GM12878 (cell line): ENCODE data around the gene TNFRSF1B. TPM values are rescaled to one million over a fixed set of nuclear protein-coding genes. Genes with fewer than 3 reads are reported as not detected.

Experiments
- ATAC-seq: fragments of 200-7000 bp; cut with Tn5 transposase; 3 replicates; pipeline ENCODE4 v1.9.1; 2020; ENCODE audit warnings: mild to moderate bottlenecking, moderate library complexity
- BruUV-seq: library from RNA; stranded (reverse); fragments of 400-500 nt; replicated peaks from 2 replicates; lab custom pipeline; 2021; lab: Mats Ljungman, UMichigan
- CTCF ChIA-PET: fragments of 300-600 bp; sonication (Branson Sonifier 250); formaldehyde crosslinking; extraction: SDS; loops from one replicate; lab custom pipeline; 2021; ENCODE audit warnings: inconsistent platforms; lab: Yijun Ruan, JAX
- POLR2A ChIA-PET: fragments of 350-600 bp; formaldehyde crosslinking; extraction: SDS; loops from one replicate; lab custom pipeline; 2021; ENCODE audit warnings: inconsistent platforms; lab: Charles Lee
- RAD21 ChIA-PET: fragments of 300-600 bp; sonication (Branson Sonifier 250); formaldehyde crosslinking; loops from one replicate; lab custom pipeline; 2023; ENCODE audit warnings: antibody characterized with exemption; ENCODE audit not compliant: unreplicated experiment; lab: Charles Lee
- SMC1A ChIA-PET: fragments of 300-600 bp; sonication (Branson Sonifier 250); formaldehyde crosslinking; loops from one replicate; lab custom pipeline; 2023; ENCODE audit not compliant: unreplicated experiment, uncharacterized antibody; lab: Charles Lee
- DNase-seq: peaks from one replicate; pipeline ENCODE4 v3.0.0-alpha.2; 2011; ENCODE audit warnings: low read depth, low spot score
- FAIRE-seq: peaks from 3 replicates; lab custom pipeline; 2011; peaks lifted over from hg19 to GRCh38; lab: Jason Lieb, UNC
- H2AFZ ChIP-seq: 2 replicates; pipeline ENCODE4 v1.6.0; 2011; ENCODE audit warnings: low read depth, low read length, control low read depth; ENCODE audit not compliant: control insufficient read depth
- H3K27ac ChIP-seq: 2 replicates; pipeline ENCODE4 v1.5.1; 2011; ENCODE audit warnings: control low read depth; ENCODE audit not compliant: control insufficient read depth, insufficient read depth
- H3K27me3 ChIP-seq, 2 experiments: replicated peaks in 1 of 2; 2 replicates each; pipeline versions ENCODE4 v1.6.0 to v1.6.1; 2011; ENCODE audit warnings: low read length in 1 of 2; ENCODE audit not compliant: control insufficient read depth in 2 of 2, insufficient read depth in 2 of 2
- H3K36me3 ChIP-seq, 2 experiments: 2 replicates each; pipeline ENCODE4 v1.5.1; 2011; ENCODE audit warnings: low read length in 1 of 2; ENCODE audit not compliant: control insufficient read depth in 2 of 2, insufficient read depth in 2 of 2
- H3K4me1 ChIP-seq: 2 replicates; pipeline ENCODE4 v1.6.1; 2011; ENCODE audit warnings: mild to moderate bottlenecking, low read length, moderate library complexity, mixed read lengths; ENCODE audit not compliant: control insufficient read depth, insufficient read depth
- H3K4me2 ChIP-seq: 2 replicates; pipeline ENCODE4 v1.6.0; 2011; ENCODE audit warnings: control low read depth; ENCODE audit not compliant: control insufficient read depth, insufficient read depth
- H3K4me3 ChIP-seq: fragments of 200-600 bp; sonication (generic); 2 replicates; pipeline ENCODE4 v1.5.1; 2016
- H3K79me2 ChIP-seq: 2 replicates; pipeline ENCODE4 v1.6.0; 2011; ENCODE audit warnings: low read length; ENCODE audit not compliant: control insufficient read depth, insufficient read depth
- H3K9ac ChIP-seq: 2 replicates; pipeline ENCODE4 v1.8.0; 2011; ENCODE audit warnings: low read length, control low read depth, mixed read lengths; ENCODE audit not compliant: control insufficient read depth, insufficient read depth
- H3K9me3 ChIP-seq: replicated peaks from 3 replicates; pipeline ENCODE4 v1.5.1; 2011; ENCODE audit warnings: mild to moderate bottlenecking, low read length; ENCODE audit not compliant: control insufficient read depth, insufficient read depth
- H4K20me1 ChIP-seq: 2 replicates; pipeline ENCODE4 v1.6.0; 2011; ENCODE audit not compliant: control insufficient read depth, insufficient read depth
- CREM ChIP-seq: IDR thresholded peaks from 2 replicates; pipeline ENCODE4 v1.6.1; 2014; ENCODE audit warnings: antibody characterized with exemption, low read depth
- CTCF ChIP-seq, 3 experiments: IDR thresholded peaks in 2 of 3; conservative IDR thresholded peaks in 1 of 3; 2 replicates each; pipeline ENCODE4 v1.5.1; 2011; ENCODE audit warnings: low read depth in 3 of 3, low read length in 3 of 3, mild to moderate bottlenecking in 3 of 3, control low read depth in 2 of 3, moderate library complexity in 2 of 3, inconsistent platforms in 1 of 3, mixed read lengths in 1 of 3; ENCODE audit not compliant: control insufficient read depth in 2 of 3, insufficient read depth in 1 of 3; ENCODE audit errors: extremely low read depth in 1 of 3
- IRF4 ChIP-seq: IDR thresholded peaks from 2 replicates; pipeline ENCODE4 v1.6.1; 2011; ENCODE audit warnings: low read depth, low read length
- MTA3 ChIP-seq: IDR thresholded peaks from 2 replicates; pipeline ENCODE4 v1.6.1; 2012; ENCODE audit warnings: low read length, inconsistent platforms, borderline replicate concordance
- POLR2AphosphoS2 ChIP-seq: IDR thresholded peaks from 2 replicates; pipeline ENCODE4 v1.6.1; 2011; ENCODE audit warnings: low read depth, mild to moderate bottlenecking, low read length, improper control_type of control experiment, moderate library complexity
- POU2F2 ChIP-seq: IDR thresholded peaks from 3 replicates; pipeline ENCODE4 v1.6.1; 2011; ENCODE audit warnings: low read depth, mild to moderate bottlenecking, low read length, borderline replicate concordance
- TCF12 ChIP-seq: IDR thresholded peaks from 2 replicates; pipeline ENCODE4 v1.6.1; 2011; ENCODE audit warnings: low read depth, mild to moderate bottlenecking, low read length
- WGBS: methylation state at CpG from one replicate; pipeline ENCODE4 v1.1.6; 2016; ENCODE audit warnings: low lambda C conversion rate; ENCODE audit not compliant: insufficient replicate concordance, insufficient coverage; ENCODE audit errors: missing lambda C conversion rate; 5-methylcytosine and 5-hydroxymethylcytosine counted together
- in situ Hi-C: fragments of 300-500 bp; cut with MboI; formaldehyde crosslinking; loops from 9 replicates; pipeline ENCODE4 v1.14.3; 2018; ENCODE audit warnings: mixed read lengths
- intact Hi-C: fragments of 100-400 bp; cut with micrococcal nuclease; formaldehyde crosslinking; loops from one replicate; pipeline ENCODE4 v1.14.2; 2022; ENCODE audit not compliant: unreplicated experiment
- polyA plus RNA-seq, 11 experiments: library from polyadenylated mRNA; depleted of rRNA in 4 of 11; unstranded in 6 of 11; stranded (reverse) in 5 of 11; fragments of >200 nt; fragmentation: Nextera tagmentation in 4 of 11; fragmentation: Illumina TruSeq in 1 of 11; extraction: Ambion mirVana in 4 of 11; extraction: Trizol in 1 of 11; gene quantifications; 1 replicate in 1 of 11; 2 replicates in 10 of 11; pipeline versions ENCODE4 v1.2.1 to v1.2.3, GENCODE V29; 2011 to 2016; ENCODE audit warnings: inconsistent platforms in 2 of 11, missing spikeins in 2 of 11, low read depth in 1 of 11
- total RNA-seq, 4 experiments: library from RNA; depleted of rRNA in 3 of 4; stranded (reverse); fragments of >200 nt in 3 of 4; fragmentation: Illumina TruSeq in 1 of 4; extraction: Trizol in 1 of 4; gene quantifications; 2 replicates each; pipeline versions ENCODE4 v1.2.1 to v1.2.3, GENCODE V29; 2013 to 2021
- TF ChIP-seq, protein P1 (sequence below): fragments of 450-650 bp; IDR thresholded peaks from 2 replicates; pipeline ENCODE4 v1.6.1; 2017; ENCODE audit warnings: mild to moderate bottlenecking, low read depth, inconsistent platforms; ENCODE audit not compliant: poor library complexity, severe bottlenecking

TNFRSF1B gene
- total and polyA plus RNA-seq, 10 of the 15 experiments (the other 5 are each of a cell fraction or from before 2014, with no cell fraction given) = 10.1 to 87.2 (median 37.3) TPM

DNA sequence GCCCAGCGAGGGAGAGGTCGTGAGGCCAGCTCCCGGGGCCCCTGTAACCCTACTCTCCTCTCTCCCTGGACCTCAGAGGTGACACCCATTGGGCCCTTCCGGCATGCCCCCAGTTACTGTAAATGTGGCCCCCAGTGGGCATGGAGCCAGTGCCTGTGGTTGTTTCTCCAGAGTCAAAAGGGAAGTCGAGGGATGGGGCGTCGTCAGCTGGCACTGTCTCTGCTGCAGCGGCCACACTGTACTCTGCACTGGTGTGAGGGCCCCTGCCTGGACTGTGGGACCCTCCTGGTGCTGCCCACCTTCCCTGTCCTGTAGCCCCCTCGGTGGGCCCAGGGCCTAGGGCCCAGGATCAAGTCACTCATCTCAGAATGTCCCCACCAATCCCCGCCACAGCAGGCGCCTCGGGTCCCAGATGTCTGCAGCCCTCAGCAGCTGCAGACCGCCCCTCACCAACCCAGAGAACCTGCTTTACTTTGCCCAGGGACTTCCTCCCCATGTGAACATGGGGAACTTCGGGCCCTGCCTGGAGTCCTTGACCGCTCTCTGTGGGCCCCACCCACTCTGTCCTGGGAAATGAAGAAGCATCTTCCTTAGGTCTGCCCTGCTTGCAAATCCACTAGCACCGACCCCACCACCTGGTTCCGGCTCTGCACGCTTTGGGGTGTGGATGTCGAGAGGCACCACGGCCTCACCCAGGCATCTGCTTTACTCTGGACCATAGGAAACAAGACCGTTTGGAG lies 23.7 kb upstream of the TNFRSF1B start:
- H3K27me3 ChIP-seq = no peaks in the 10 kb centered on the region
- ChIA-PET POLR2A (interaction anchor here (1.8 kb wide), 1 partner anchor 26 kb away, joined by 5 read pairs; no protein-coding TSS in a partner anchor), SMC1A (interaction anchor here (1.0 to 19.3 kb wide), 2 partner anchors 13 to 26 kb away, joined by 3 to 347 read pairs; partner anchors contain the start of gene TNFRSF1B), CTCF (interaction anchor here (1.1 to 3.2 kb wide), 4 partner anchors 13 to 458 kb away, joined by 3 to 15 read pairs (median 4); no protein-coding TSS in a partner anchor), RAD21 (interaction anchor here (1.6 to 12.5 kb wide), 3 partner anchors 19 to 25 kb away, joined by 4 to 119 read pairs (median 118); partner anchors contain the start of gene TNFRSF1B)
- peaks cover 46% of the 10 kb centered on the region for H3K4me1 ChIP-seq
- no peak for DNase-seq
- ATAC-seq = no peak; the same call in 2 of the 3 replicates
- no peak for FAIRE-seq
- H3K27ac ChIP-seq = peak overlapping the region; percentile 60; the same call in 1 of the 2 replicates
- no peaks in the 10 kb centered on the region for H3K9me3 ChIP-seq
- WGBS = 46% methylated on average over 21 of the region's 21 CpGs
- peaks cover 20 to 23% of the 10 kb centered on the region in 2 experiments for H3K36me3 ChIP-seq
- H3K79me2 ChIP-seq = no peaks in the 10 kb centered on the region; the same call in 1 of the 2 replicates
- no peak for TF ChIP-seq CREM
- 0 out of 2 replicates have a peak, but pooled peaks have one; percentile 42 for TF ChIP-seq POLR2AphosphoS2
- in situ Hi-C loops = no loop called here
- H2AFZ ChIP-seq = no peak overlapping the region
- BruUV-seq = no TSS peak
- no peak overlapping the region; the same call in 1 of the 2 replicates for H3K4me2 ChIP-seq
- no peak overlapping the region for H3K9ac ChIP-seq
- intact Hi-C loops = loop anchor here (5.0 kb wide), 1 partner anchor 64 kb away; no protein-coding TSS in a partner anchor
- no peak overlapping the region for H3K4me3 ChIP-seq
- no peaks in the 10 kb centered on the region for H4K20me1 ChIP-seq

DNA sequence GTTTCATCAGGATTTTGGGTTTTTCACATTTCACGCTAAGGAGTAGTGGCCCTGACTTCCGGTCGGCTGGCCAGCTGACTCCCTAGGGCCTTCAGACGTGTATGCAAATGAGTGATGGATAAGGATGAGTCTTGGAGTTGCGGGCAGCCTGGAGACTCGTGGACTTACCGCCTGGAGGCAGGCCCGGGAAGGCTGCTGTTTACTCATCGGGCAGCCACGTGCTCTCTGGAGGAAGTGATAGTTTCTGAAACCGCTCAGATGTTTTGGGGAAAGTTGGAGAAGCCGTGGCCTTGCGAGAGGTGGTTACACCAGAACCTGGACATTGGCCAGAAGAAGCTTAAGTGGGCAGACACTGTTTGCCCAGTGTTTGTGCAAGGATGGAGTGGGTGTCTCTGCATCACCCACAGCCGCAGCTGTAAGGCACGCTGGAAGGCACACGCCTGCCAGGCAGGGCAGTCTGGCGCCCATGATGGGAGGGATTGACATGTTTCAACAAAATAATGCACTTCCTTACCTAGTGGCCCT lies 23.1 kb upstream of the TNFRSF1B start:
- TSS peak; percentile 45 for BruUV-seq
- H3K4me1 ChIP-seq = peaks cover 52% of the 10 kb centered on the region
- no peak overlapping the region for H3K4me3 ChIP-seq
- peak; percentile 27 for ATAC-seq
- no peaks in the 10 kb centered on the region for H3K9me3 ChIP-seq
- in situ Hi-C loops = no loop called here
- peak; percentile 77 for FAIRE-seq
- ChIA-PET RAD21 (interaction anchor here (10.6 to 12.5 kb wide), 2 partner anchors 18 to 25 kb away, joined by 118 to 119 read pairs; partner anchors contain the start of gene TNFRSF1B), POLR2A (interaction anchor here (1.8 to 11.6 kb wide), 2 partner anchors 18 to 25 kb away, joined by 5 to 166 read pairs; no protein-coding TSS in a partner anchor), SMC1A (interaction anchor here (1.0 to 19.3 kb wide), 2 partner anchors 12 to 25 kb away, joined by 3 to 347 read pairs; partner anchors contain the start of gene TNFRSF1B), CTCF (interaction anchor here (1.2 to 3.2 kb wide), 3 partner anchors 12 to 53 kb away, joined by 3 to 15 read pairs (median 5); no protein-coding TSS in a partner anchor)
- no peak overlapping the region for H2AFZ ChIP-seq
- 8% methylated on average over 17 of the region's 17 CpGs for WGBS
- peaks cover 15 to 21% of the 10 kb centered on the region in 2 experiments for H3K36me3 ChIP-seq
- DNase-seq = no peak
- no peaks in the 10 kb centered on the region for H4K20me1 ChIP-seq
- H3K27ac ChIP-seq = peak overlapping the region; percentile 60
- no peaks in the 10 kb centered on the region for H3K27me3 ChIP-seq
- H3K79me2 ChIP-seq = no peaks in the 10 kb centered on the region; the same call in 1 of the 2 replicates
- H3K4me2 ChIP-seq = 0 out of 2 replicates have a peak overlapping the region, but pooled peaks have one; percentile 8
- H3K9ac ChIP-seq = no peak overlapping the region
- intact Hi-C loops = loop anchor here (5.0 kb wide), 1 partner anchor 64 kb away; no protein-coding TSS in a partner anchor
- TF ChIP-seq, protein P1, sequence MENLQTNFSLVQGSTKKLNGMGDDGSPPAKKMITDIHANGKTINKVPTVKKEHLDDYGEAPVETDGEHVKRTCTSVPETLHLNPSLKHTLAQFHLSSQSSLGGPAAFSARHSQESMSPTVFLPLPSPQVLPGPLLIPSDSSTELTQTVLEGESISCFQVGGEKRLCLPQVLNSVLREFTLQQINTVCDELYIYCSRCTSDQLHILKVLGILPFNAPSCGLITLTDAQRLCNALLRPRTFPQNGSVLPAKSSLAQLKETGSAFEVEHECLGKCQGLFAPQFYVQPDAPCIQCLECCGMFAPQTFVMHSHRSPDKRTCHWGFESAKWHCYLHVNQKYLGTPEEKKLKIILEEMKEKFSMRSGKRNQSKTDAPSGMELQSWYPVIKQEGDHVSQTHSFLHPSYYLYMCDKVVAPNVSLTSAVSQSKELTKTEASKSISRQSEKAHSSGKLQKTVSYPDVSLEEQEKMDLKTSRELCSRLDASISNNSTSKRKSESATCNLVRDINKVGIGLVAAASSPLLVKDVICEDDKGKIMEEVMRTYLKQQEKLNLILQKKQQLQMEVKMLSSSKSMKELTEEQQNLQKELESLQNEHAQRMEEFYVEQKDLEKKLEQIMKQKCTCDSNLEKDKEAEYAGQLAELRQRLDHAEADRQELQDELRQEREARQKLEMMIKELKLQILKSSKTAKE = no peak
- TF ChIP-seq MTA3 (peak; percentile 47; the same call in 1 of the 2 replicates), IRF4 (peak; percentile 24; the same call in 1 of the 2 replicates), POU2F2 (0 out of 3 replicates have a peak, but pooled peaks have one; percentile 66), CTCF (IDR thresholded peaks at IDR 0.05 in 2 of 3, conservative IDR thresholded peaks at IDR 0.05 in 1 of 3; ENCODE audit: control insufficient read depth in 2 of 3, extremely low read depth in 1 of 3, insufficient read depth in 1 of 3, low read depth in 3 of 3, low read length in 3 of 3) (peak in 1 of 3 experiments; percentile 21; a peak in 2 of 6 replicates), TCF12 (0 out of 2 replicates have a peak, but pooled peaks have one; percentile 2)
